ENCODE measurements around the gene ITLN1. TPM values are rescaled to one million over a fixed set of nuclear protein-coding genes. Genes with fewer than 3 reads are reported as not detected.
"Not testable (repeated sequence)": the region's sequence is repeated elsewhere in the genome, so short reads cannot be mapped to it uniquely, and the experiment has no call there.

ITLN1 gene
- total and polyA plus RNA-seq, 4 donors: 0.78 to 72.6 (median 30.2) TPM

DNA sequence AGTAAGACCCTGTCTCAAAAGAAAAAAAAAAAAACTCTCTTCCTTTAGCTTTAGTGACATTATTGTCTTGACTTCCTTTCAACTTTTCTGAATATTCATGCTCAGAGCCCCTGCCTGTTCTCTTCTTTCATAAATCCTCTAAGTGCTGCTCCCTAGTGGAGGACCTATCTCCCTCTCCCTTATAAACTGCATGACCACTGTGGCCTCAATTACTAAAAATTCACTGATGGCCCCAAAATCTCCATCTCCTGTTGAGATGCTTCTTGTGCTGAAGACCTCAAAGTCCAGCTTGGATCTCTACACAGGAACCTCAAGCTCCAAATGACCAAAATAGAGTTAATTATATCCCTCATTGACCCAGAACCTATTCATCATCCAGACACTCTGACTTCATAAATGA, 7.8 kb downstream of the ITLN1 start:
- Histone ChIP-seq H3K4me1 (ENCODE audit: control insufficient read depth in 1 of 2, insufficient read depth in 2 of 2, low read length in 2 of 2) (no peaks in the 10 kb centered on the region), H3K4me3 (ENCODE audit: low read length in 2 of 2) (no peak overlapping the region), H3K36me3 (ENCODE audit: control insufficient read depth in 1 of 2, insufficient read depth in 2 of 2, low read length in 1 of 2) (no peaks in the 10 kb centered on the region), H3K9me3 (ENCODE audit: control insufficient read depth, low read length) (no peaks in the 10 kb centered on the region), H3K27me3 (ENCODE audit: control insufficient read depth in 1 of 2, insufficient read depth in 2 of 2, low read length in 1 of 2) (no peaks in the 10 kb centered on the region), H3K27ac (ENCODE audit: low read depth in 1 of 2, low read length in 2 of 2) (no peak overlapping the region)
- DNase-seq (no peak), ATAC-seq (ENCODE audit: low FRiP score) (no peak)
- intact Hi-C loops (cut with DNase I): no loop called here

DNA sequence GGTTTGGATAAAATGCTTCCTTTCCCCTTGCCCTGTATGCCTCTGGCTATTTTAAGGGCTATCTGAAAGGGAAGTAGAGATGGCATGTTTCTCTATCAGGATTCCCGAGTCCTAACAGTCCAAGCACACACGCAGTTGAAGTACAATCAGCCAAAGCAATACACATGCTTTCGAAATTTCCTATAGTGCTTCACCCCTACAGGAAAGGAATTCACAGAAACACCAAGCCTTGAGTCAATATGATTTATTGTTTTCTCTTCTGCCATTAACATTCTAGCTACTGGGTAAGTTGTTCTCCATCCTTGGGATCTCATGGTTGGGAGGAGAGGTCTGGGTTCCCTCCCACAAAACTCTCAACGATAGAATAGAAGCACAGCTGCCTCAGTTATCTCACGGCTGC, 8.7 kb downstream of the ITLN1 start:
- 65 to 71% methylated on average over 5 of the region's 5 CpGs for WGBS, 2 donors
- H3K27me3 ChIP-seq (ENCODE audit: control insufficient read depth in 1 of 2, insufficient read depth in 2 of 2, low read length in 1 of 2): no peaks in the 10 kb centered on the region
- no peaks in the 10 kb centered on the region for H3K9me3 ChIP-seq (ENCODE audit: control insufficient read depth, low read length)
- no peak overlapping the region for H3K27ac ChIP-seq (ENCODE audit: low read depth in 1 of 2, low read length in 2 of 2)
- DNase-seq (no peak), ATAC-seq (ENCODE audit: low FRiP score) (no peak)
- no peaks in the 10 kb centered on the region for H3K4me1 ChIP-seq (ENCODE audit: control insufficient read depth in 1 of 2, insufficient read depth in 2 of 2, low read length in 2 of 2)
- H3K4me3 ChIP-seq (ENCODE audit: low read length in 2 of 2): no peak overlapping the region
- no peaks in the 10 kb centered on the region for H3K36me3 ChIP-seq (ENCODE audit: control insufficient read depth in 1 of 2, insufficient read depth in 2 of 2, low read length in 1 of 2)
- intact Hi-C loops (cut with DNase I): no loop called here

DNA sequence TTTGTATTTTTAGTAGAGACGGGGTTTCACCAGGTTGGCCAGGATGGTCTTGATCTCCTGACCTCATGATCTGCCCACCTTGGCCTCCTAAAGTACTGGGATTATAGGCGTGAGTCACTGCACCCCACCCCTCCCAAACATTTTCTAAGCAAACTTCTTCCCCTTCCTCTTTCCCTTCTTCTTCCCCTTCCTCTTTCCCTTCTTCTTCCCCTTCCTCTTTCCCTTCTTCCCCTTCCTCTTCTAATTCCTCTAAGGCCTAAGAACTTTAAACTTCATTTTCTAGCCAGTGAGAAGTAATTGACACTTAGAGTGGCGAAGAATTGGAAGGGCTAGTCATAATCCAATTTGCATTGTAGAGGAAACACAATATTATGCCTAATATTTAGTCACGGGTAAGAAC, 9.4 kb downstream of the ITLN1 start:
- DNase-seq; intact Hi-C loops (cut with DNase I); H3K27me3 ChIP-seq (ENCODE audit: control insufficient read depth in 1 of 2, insufficient read depth in 2 of 2, low read length in 1 of 2); H3K9me3 ChIP-seq (ENCODE audit: control insufficient read depth, low read length); H3K4me3 ChIP-seq (ENCODE audit: low read length in 2 of 2); ATAC-seq (ENCODE audit: low FRiP score); H3K4me1 ChIP-seq (ENCODE audit: control insufficient read depth in 1 of 2, insufficient read depth in 2 of 2, low read length in 2 of 2); H3K27ac ChIP-seq (ENCODE audit: low read depth in 1 of 2, low read length in 2 of 2); H3K36me3 ChIP-seq (ENCODE audit: control insufficient read depth in 1 of 2, insufficient read depth in 2 of 2, low read length in 1 of 2): not testable (repeated sequence)
- 68 to 74% methylated on average over 4 of the region's 4 CpGs for WGBS, 2 donors

DNA sequence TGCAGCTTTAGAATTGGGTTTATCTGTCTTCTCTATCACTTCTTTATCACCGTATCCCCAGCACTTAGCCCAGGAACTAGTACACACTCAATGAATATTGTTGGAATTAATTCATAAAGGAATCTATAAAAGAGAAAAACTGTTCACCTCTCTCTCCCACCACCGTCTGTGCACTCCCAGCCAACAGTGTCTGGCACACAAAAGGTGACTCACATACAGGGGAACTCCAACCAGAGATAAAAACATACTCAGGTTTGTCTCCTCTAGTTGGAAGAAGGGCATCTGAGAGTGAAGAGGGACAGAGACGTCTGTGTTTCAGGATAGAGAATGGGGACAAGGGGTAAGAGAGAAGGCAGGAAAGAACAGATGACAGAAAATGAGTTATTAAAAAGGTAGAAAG, 10.0 kb downstream of the ITLN1 start:
- no peaks in the 10 kb centered on the region for H3K27me3 ChIP-seq (ENCODE audit: control insufficient read depth in 1 of 2, insufficient read depth in 2 of 2, low read length in 1 of 2)
- DNase-seq (no peak), ATAC-seq (ENCODE audit: low FRiP score) (no peak)
- H3K9me3 ChIP-seq (ENCODE audit: control insufficient read depth, low read length): no peaks in the 10 kb centered on the region
- WGBS, 2 donors: 70 to 76% methylated on average over 3 of the region's 3 CpGs
- no peaks in the 10 kb centered on the region for H3K4me1 ChIP-seq (ENCODE audit: control insufficient read depth in 1 of 2, insufficient read depth in 2 of 2, low read length in 2 of 2)
- no peaks in the 10 kb centered on the region for H3K36me3 ChIP-seq (ENCODE audit: control insufficient read depth in 1 of 2, insufficient read depth in 2 of 2, low read length in 1 of 2)
- intact Hi-C loops (cut with DNase I): no loop called here
- no peak overlapping the region for H3K4me3 ChIP-seq (ENCODE audit: low read length in 2 of 2)
- no peak overlapping the region for H3K27ac ChIP-seq (ENCODE audit: low read depth in 1 of 2, low read length in 2 of 2)

DNA sequence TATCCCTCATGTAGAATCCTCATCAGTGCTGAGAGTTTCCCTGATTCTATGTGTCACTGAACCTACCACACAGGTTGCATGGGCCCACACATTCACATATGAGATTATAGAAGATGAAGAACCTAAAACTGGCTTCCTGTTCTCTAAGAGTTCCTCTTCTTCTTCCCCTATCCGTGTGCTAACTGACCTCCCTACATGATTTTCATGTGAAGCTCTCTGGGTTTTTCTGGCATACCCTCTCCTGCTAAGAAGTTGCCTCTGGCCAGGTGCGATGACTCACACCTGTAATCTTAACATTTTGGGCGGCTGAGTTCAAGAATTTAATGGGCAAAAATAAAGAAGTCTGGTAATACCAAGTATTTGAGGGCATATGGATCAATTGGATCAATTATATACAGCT, 16.8 kb downstream of the ITLN1 start:
- Histone ChIP-seq H3K9me3 (ENCODE audit: control insufficient read depth, low read length) (no peaks in the 10 kb centered on the region), H3K36me3 (ENCODE audit: control insufficient read depth in 1 of 2, insufficient read depth in 2 of 2, low read length in 1 of 2) (no peaks in the 10 kb centered on the region), H3K27ac (ENCODE audit: low read depth in 1 of 2, low read length in 2 of 2) (no peak overlapping the region), H3K27me3 (ENCODE audit: control insufficient read depth in 1 of 2, insufficient read depth in 2 of 2, low read length in 1 of 2) (no peaks in the 10 kb centered on the region), H3K4me1 (ENCODE audit: control insufficient read depth in 1 of 2, insufficient read depth in 2 of 2, low read length in 2 of 2) (no peaks in the 10 kb centered on the region), H3K4me3 (ENCODE audit: low read length in 2 of 2) (no peak overlapping the region)
- intact Hi-C loops (cut with DNase I): no loop called here
- DNase-seq (no peak), ATAC-seq (ENCODE audit: low FRiP score) (no peak)
- WGBS, 2 donors: 66 to 71% methylated on average over 3 of the region's 3 CpGs

DNA sequence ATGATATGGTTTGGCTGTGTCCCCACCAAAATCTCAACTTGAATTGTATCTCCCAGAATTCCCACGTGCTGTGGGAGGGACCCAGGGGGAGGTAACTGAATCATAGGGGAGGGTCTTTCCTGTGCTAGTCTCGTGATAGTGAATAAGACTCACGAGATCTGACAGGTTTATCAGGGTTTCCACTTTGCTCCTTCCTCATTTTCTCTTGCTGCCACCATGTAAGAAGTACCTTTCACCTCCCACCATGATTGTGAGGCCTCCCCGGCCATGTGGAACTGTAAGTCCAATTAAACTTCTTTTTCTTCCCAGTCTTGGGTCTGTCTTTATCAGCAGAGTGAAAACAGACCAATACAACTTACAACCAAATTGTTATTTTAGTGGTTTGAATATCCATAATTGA, 17.3 kb downstream of the ITLN1 start:
- 62 to 63% methylated on average over 4 of the region's 4 CpGs for WGBS, 2 donors
- intact Hi-C loops (cut with DNase I); H3K4me1 ChIP-seq (ENCODE audit: control insufficient read depth in 1 of 2, insufficient read depth in 2 of 2, low read length in 2 of 2); H3K9me3 ChIP-seq (ENCODE audit: control insufficient read depth, low read length); ATAC-seq (ENCODE audit: low FRiP score); H3K4me3 ChIP-seq (ENCODE audit: low read length in 2 of 2); H3K27ac ChIP-seq (ENCODE audit: low read depth in 1 of 2, low read length in 2 of 2); DNase-seq; H3K27me3 ChIP-seq (ENCODE audit: control insufficient read depth in 1 of 2, insufficient read depth in 2 of 2, low read length in 1 of 2); H3K36me3 ChIP-seq (ENCODE audit: control insufficient read depth in 1 of 2, insufficient read depth in 2 of 2, low read length in 1 of 2): not testable (repeated sequence)

DNA sequence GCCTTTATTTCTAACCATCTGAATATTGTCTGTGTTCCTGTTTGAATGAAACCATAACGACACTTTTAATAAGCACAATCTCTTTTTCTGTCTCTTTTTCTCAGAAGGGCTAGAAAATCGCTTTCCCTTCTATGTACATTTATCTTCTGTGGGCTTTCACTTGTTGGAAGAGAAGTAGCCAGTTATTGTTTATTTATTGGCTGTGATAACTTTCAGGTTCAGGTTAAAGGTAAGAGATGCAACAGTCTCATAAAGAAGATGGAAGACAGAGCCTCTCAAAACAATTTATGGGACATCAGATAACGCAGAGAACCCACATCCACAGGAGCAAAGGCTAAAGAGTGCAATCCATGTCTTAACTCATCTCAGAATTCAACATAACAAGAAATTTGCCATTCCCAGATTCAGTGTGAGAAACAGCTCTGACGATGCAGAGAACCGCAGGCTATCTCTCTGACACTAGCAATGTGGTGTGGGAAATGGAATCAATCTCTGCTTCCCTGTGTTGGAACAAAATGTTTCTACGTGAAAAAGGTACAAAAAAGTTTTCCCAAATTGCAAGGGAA, 18.2 kb downstream of the ITLN1 start:
- Histone ChIP-seq H3K9me3 (ENCODE audit: control insufficient read depth, low read length) (no peaks in the 10 kb centered on the region), H3K27me3 (ENCODE audit: control insufficient read depth in 1 of 2, insufficient read depth in 2 of 2, low read length in 1 of 2) (no peaks in the 10 kb centered on the region), H3K27ac (ENCODE audit: low read depth in 1 of 2, low read length in 2 of 2) (no peak overlapping the region), H3K4me1 (ENCODE audit: control insufficient read depth in 1 of 2, insufficient read depth in 2 of 2, low read length in 2 of 2) (no peaks in the 10 kb centered on the region), H3K4me3 (ENCODE audit: low read length in 2 of 2) (no peak overlapping the region), H3K36me3 (ENCODE audit: control insufficient read depth in 1 of 2, insufficient read depth in 2 of 2, low read length in 1 of 2) (no peaks in the 10 kb centered on the region)
- DNase-seq: no peak
- no peak for ATAC-seq (ENCODE audit: low FRiP score)
- 88 to 93% methylated on average over 6 of the region's 6 CpGs for WGBS, 2 donors
- intact Hi-C loops (cut with DNase I): no loop called here

DNA sequence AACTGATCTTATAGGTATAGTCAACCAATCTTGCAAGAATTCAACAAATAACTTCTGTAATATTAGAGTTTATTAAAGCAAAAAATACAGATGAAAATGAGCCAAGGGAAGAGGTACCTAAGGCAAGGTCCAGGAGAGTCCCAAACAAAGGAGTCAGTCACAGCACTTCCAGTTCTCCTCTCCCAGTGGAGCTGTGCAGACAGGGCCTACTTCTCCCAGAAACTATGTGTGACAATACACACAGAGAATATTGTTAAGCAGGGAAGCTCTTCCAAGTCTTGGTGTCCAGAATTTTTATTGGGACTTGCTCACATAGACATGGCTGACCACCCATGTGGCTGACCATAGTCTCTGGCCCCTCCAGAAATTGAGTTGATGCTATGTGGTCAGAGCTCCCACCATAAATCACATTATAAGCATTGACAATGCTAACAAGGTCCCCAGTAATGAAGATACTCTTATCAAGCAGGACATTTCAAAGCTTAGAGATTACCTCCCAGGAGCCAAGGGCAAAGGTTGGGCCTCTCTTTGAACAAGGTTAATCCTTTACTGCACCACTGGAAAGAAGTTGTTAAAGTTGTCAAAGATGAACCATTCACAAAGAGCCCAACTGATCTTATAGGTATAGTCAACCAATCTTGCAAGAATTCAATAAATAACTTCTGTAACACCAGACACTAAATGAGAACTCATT, 18.8 kb downstream of the ITLN1 start:
- DNase-seq (no peak), ATAC-seq (ENCODE audit: low FRiP score) (no peak)
- intact Hi-C loops (cut with DNase I): no loop called here
- H3K27ac ChIP-seq (ENCODE audit: low read depth in 1 of 2, low read length in 2 of 2): no peak overlapping the region
- no peaks in the 10 kb centered on the region for H3K27me3 ChIP-seq (ENCODE audit: control insufficient read depth in 1 of 2, insufficient read depth in 2 of 2, low read length in 1 of 2)
- no peaks in the 10 kb centered on the region for H3K9me3 ChIP-seq (ENCODE audit: control insufficient read depth, low read length)
- H3K4me3 ChIP-seq (ENCODE audit: low read length in 2 of 2): no peak overlapping the region
- no peaks in the 10 kb centered on the region for H3K36me3 ChIP-seq (ENCODE audit: control insufficient read depth in 1 of 2, insufficient read depth in 2 of 2, low read length in 1 of 2)
- H3K4me1 ChIP-seq (ENCODE audit: control insufficient read depth in 1 of 2, insufficient read depth in 2 of 2, low read length in 2 of 2): no peaks in the 10 kb centered on the region

DNA sequence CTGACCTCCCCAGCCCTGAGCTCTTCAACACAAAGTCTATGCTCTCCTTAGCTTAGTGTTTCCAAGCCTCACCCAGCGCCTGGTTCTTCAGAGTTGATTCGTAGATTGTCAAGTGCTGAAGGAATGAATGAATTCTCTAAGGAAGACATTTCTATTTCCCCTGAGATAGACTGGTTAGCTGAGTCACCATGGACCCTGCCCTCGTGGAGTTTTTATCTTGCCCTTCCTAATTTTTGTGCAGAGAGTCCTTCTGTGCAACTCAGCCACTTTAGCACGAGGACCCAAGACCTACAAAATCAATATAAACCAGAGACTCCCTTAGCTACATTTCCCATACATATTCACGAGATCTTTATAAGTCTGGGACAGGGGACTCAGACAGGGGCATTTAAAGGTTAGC, 19.6 kb downstream of the ITLN1 start:
- Histone ChIP-seq H3K9me3 (ENCODE audit: control insufficient read depth, low read length) (no peaks in the 10 kb centered on the region), H3K4me3 (ENCODE audit: low read length in 2 of 2) (no peak overlapping the region), H3K27me3 (ENCODE audit: control insufficient read depth in 1 of 2, insufficient read depth in 2 of 2, low read length in 1 of 2) (no peaks in the 10 kb centered on the region), H3K36me3 (ENCODE audit: control insufficient read depth in 1 of 2, insufficient read depth in 2 of 2, low read length in 1 of 2) (no peaks in the 10 kb centered on the region), H3K4me1 (ENCODE audit: control insufficient read depth in 1 of 2, insufficient read depth in 2 of 2, low read length in 2 of 2) (no peaks in the 10 kb centered on the region), H3K27ac (ENCODE audit: low read depth in 1 of 2, low read length in 2 of 2) (no peak overlapping the region)
- DNase-seq: no peak
- ATAC-seq (ENCODE audit: low FRiP score): no peak
- intact Hi-C loops (cut with DNase I): no loop called here
- WGBS, 2 donors: 87 to 88% methylated on average over 5 of the region's 5 CpGs

Measured in aorta (tissue), 5 donors.